OCI-LY7 (cell line): ENCODE measurements around the gene ADAMTS6. TPM values are rescaled to one million over a fixed set of nuclear protein-coding genes. Genes with fewer than 3 reads are reported as not detected.

Experiments
- BruUV-seq: library from RNA; stranded (reverse); fragments of 400-500 nt; replicated peaks from 2 replicates; lab custom pipeline; 2021; lab: Mats Ljungman, UMichigan
- CTCF ChIA-PET: fragments of 300-600 bp; sonication (Branson Sonifier 250); formaldehyde crosslinking; loops from one replicate; lab custom pipeline; 2022; ENCODE audit warnings: antibody characterized with exemption; ENCODE audit not compliant: unreplicated experiment; lab: Charles Lee
- POLR2A ChIA-PET: fragments of 300-600 bp; sonication (Branson Sonifier 250); formaldehyde crosslinking; loops from one replicate; lab custom pipeline; 2022; ENCODE audit warnings: antibody characterized with exemption; lab: Charles Lee
- DNase-seq: peaks from one replicate; pipeline ENCODE4 v3.0.0-alpha.2; 2015; ENCODE audit warnings: low spot score
- H2AFZ ChIP-seq: fragments of 200-600 bp; sonication (generic), shearing (Covaris generic); 2 replicates; pipeline ENCODE4 v1.6.1; 2014; ENCODE audit warnings: mild to moderate bottlenecking, antibody characterized with exemption, low read length, moderate library complexity
- H3K27ac ChIP-seq: fragments of 200-600 bp; sonication (generic); 2 replicates; pipeline ENCODE4 v1.5.1; 2014; ENCODE audit warnings: mixed run types, low read depth, mild to moderate bottlenecking, moderate library complexity, low read length, inconsistent platforms; ENCODE audit not compliant: poor library complexity, severe bottlenecking
- H3K36me3 ChIP-seq: fragments of 200-600 bp; sonication (generic); 2 replicates; pipeline ENCODE4 v1.6.1; 2014; ENCODE audit warnings: mild to moderate bottlenecking, antibody characterized with exemption, low read length, moderate library complexity, mixed read lengths; ENCODE audit not compliant: insufficient read depth
- H3K4me1 ChIP-seq: fragments of 200-600 bp; sonication (generic); 2 replicates; pipeline ENCODE4 v1.5.1; 2014; ENCODE audit warnings: mild to moderate bottlenecking, low read length; ENCODE audit not compliant: insufficient read depth, poor library complexity, severe bottlenecking
- H3K4me2 ChIP-seq: fragments of 200-600 bp; sonication (generic); 2 replicates; pipeline ENCODE4 v1.6.1; 2014; ENCODE audit warnings: mild to moderate bottlenecking, low read length
- H3K4me3 ChIP-seq: fragments of 200-600 bp; sonication (generic); 2 replicates; pipeline ENCODE4 v1.5.1; 2014; ENCODE audit warnings: mild to moderate bottlenecking, low read depth, low read length; ENCODE audit not compliant: poor library complexity, severe bottlenecking
- H3K79me2 ChIP-seq: fragments of 200-600 bp; sonication (generic); 2 replicates; pipeline ENCODE4 v1.6.1; 2016; ENCODE audit warnings: low read depth, mild to moderate bottlenecking, low read length, moderate library complexity, mixed read lengths; ENCODE audit not compliant: insufficient read depth
- H3K9me2 ChIP-seq: fragments of 200-600 bp; sonication (generic); 2 replicates; pipeline ENCODE4 v1.6.1; 2016; ENCODE audit warnings: mild to moderate bottlenecking, low read length, mixed read lengths; ENCODE audit not compliant: insufficient read depth
- H3K9me3 ChIP-seq: fragments of 200-600 bp; sonication (generic); 2 replicates; pipeline ENCODE4 v1.6.1; 2014; ENCODE audit warnings: mild to moderate bottlenecking, mixed run types, low read length, mixed read lengths
- H4K20me1 ChIP-seq: fragments of 200-600 bp; sonication (generic); 2 replicates; pipeline ENCODE4 v1.6.1; 2014; ENCODE audit warnings: mild to moderate bottlenecking, antibody characterized with exemption, low read length, moderate library complexity, mixed read lengths; ENCODE audit not compliant: insufficient read depth
- EZH2phosphoT487 ChIP-seq: fragments of 200-600 bp; sonication (generic); IDR thresholded peaks from 2 replicates; pipeline ENCODE4 v1.6.1; 2018; ENCODE audit warnings: low read depth, borderline replicate concordance, mild to moderate bottlenecking, mixed run types, antibody characterized with exemption, low read length, moderate library complexity, mixed read lengths
- intact Hi-C: fragments of 100-400 bp; cut with micrococcal nuclease; formaldehyde crosslinking; loops from one replicate; pipeline ENCODE4 v1.10.0; 2022; ENCODE audit not compliant: unreplicated experiment
- total RNA-seq, 2 experiments: library from RNA; depleted of rRNA in 1 of 2; stranded (reverse); fragments of >200 nt in 1 of 2; shearing (Covaris generic) in 1 of 2; gene quantifications; 2 replicates each; pipeline ENCODE4 v1.2.3, GENCODE V29; 2014 to 2022
- TF ChIP-seq, protein P1 (sequence below): fragments of 200-600 bp; sonication (generic); conservative IDR thresholded peaks from 2 replicates; pipeline ENCODE4 v1.5.1; 2014; ENCODE audit warnings: mild to moderate bottlenecking, antibody characterized with exemption, low read length, moderate library complexity, mixed read lengths

The ADAMTS6 gene
- total RNA-seq, 2 experiments from 2014 or later, result 13.9 to 18.1 TPM

DNA sequence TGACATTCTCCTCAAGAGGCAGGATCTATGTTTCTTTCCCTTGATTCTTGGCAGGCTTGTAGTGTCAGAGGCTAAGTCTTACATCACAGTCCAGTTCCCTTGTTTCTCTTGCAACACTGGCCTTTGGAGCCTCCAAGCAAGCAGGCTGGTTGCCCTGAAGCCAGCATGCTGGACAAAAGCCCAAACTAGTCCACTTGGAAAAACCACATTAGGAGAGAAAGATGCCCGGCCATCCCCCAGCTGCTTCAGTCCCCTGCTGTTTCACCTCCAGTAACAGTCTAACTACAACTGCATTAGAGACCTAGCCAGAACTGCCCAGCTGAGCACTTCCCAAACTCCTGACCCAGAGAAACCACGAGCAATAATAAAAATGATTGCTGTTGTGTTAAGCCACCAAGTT is 87.6 kb downstream of the ADAMTS6 start:
- ChIA-PET CTCF (no interaction called here), POLR2A (interaction anchor here (0.7 kb wide), 1 partner anchor 38 kb away, joined by 3 read pairs; no protein-coding TSS in a partner anchor)
- no TSS peak for BruUV-seq
- Histone ChIP-seq H3K4me1 (no peaks in the 10 kb centered on the region), H4K20me1 (no peaks in the 10 kb centered on the region), H3K4me3 (no peak overlapping the region), H3K9me3 (no peaks in the 10 kb centered on the region), H3K36me3 (no peaks in the 10 kb centered on the region), H3K4me2 (no peak overlapping the region), H3K9me2 (no peaks in the 10 kb centered on the region), H3K79me2 (no peaks in the 10 kb centered on the region), H3K27ac (no peak overlapping the region), H2AFZ (no peak overlapping the region)
- no peak for DNase-seq
- TF ChIP-seq EZH2phosphoT487, result no peak
- TF ChIP-seq, protein P1, sequence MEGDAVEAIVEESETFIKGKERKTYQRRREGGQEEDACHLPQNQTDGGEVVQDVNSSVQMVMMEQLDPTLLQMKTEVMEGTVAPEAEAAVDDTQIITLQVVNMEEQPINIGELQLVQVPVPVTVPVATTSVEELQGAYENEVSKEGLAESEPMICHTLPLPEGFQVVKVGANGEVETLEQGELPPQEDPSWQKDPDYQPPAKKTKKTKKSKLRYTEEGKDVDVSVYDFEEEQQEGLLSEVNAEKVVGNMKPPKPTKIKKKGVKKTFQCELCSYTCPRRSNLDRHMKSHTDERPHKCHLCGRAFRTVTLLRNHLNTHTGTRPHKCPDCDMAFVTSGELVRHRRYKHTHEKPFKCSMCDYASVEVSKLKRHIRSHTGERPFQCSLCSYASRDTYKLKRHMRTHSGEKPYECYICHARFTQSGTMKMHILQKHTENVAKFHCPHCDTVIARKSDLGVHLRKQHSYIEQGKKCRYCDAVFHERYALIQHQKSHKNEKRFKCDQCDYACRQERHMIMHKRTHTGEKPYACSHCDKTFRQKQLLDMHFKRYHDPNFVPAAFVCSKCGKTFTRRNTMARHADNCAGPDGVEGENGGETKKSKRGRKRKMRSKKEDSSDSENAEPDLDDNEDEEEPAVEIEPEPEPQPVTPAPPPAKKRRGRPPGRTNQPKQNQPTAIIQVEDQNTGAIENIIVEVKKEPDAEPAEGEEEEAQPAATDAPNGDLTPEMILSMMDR, result no peak
- intact Hi-C loops, result no loop called here

- no peak overlapping the region for H3K4me3 ChIP-seq
- TF ChIP-seq, protein P1, result no peak
- no peak for TF ChIP-seq EZH2phosphoT487
- CTCF ChIA-PET, result no interaction called here
- no peak for DNase-seq
- no TSS peak for BruUV-seq
- no peaks in the 10 kb centered on the region for H3K4me1 ChIP-seq
- H4K20me1 ChIP-seq, result no peaks in the 10 kb centered on the region
- H3K4me2 ChIP-seq, result no peak overlapping the region
- H3K36me3 ChIP-seq, result no peaks in the 10 kb centered on the region
- intact Hi-C loops, result no loop called here
- POLR2A ChIA-PET, result no interaction called here
- H3K9me3 ChIP-seq, result no peaks in the 10 kb centered on the region
- no peaks in the 10 kb centered on the region for H3K79me2 ChIP-seq
- H3K9me2 ChIP-seq, result no peaks in the 10 kb centered on the region
- H3K27ac ChIP-seq, result no peak overlapping the region
- no peak overlapping the region for H2AFZ ChIP-seq
These were observed 90.1 kb downstream of the ADAMTS6 start for GRCh38 chr5:65391591-65391990.

GRCh38 chr5:65390208-65390607 is 91.5 kb downstream of the ADAMTS6 start:
- BruUV-seq, result no TSS peak
- intact Hi-C loops, result no loop called here
- no peak for TF ChIP-seq EZH2phosphoT487
- TF ChIP-seq, protein P1, result no peak; the same call in 1 of the 2 replicates

More at GRCh38 chr5:65390208-65390607, 91.5 kb downstream of the ADAMTS6 start:
- no peaks in the 10 kb centered on the region for H4K20me1 ChIP-seq
- no peak overlapping the region for H3K27ac ChIP-seq
- H3K36me3 ChIP-seq, result no peaks in the 10 kb centered on the region
- H3K4me2 ChIP-seq, result no peak overlapping the region
- no peaks in the 10 kb centered on the region for H3K9me2 ChIP-seq
- H3K4me3 ChIP-seq, result no peak overlapping the region
- no peak for DNase-seq
- no peaks in the 10 kb centered on the region for H3K79me2 ChIP-seq
- no peaks in the 10 kb centered on the region for H3K9me3 ChIP-seq
- no peaks in the 10 kb centered on the region for H3K4me1 ChIP-seq
- POLR2A ChIA-PET, result no interaction called here
- H2AFZ ChIP-seq, result no peak overlapping the region
- CTCF ChIA-PET, result no interaction called here
